GM12865 (cell line): ENCODE data around the gene GPR107.

Experiments used
- DNase-seq: peaks from one replicate; pipeline ENCODE4 v3.0.0; 2010; ENCODE audit warnings: low read depth
- H3K4me3 ChIP-seq: 2 replicates; pipeline ENCODE4 v1.5.1; 2011; ENCODE audit warnings: mild to moderate bottlenecking, low read depth, low read length, control low read depth
- TF ChIP-seq, protein P1 (sequence below): IDR thresholded peaks from 2 replicates; pipeline ENCODE4 v1.5.1; 2011; ENCODE audit warnings: low read length, control low read depth, low read depth, inconsistent platforms; ENCODE audit not compliant: insufficient read depth; ENCODE audit errors: missing control alignments

Gene GPR107

DNA sequence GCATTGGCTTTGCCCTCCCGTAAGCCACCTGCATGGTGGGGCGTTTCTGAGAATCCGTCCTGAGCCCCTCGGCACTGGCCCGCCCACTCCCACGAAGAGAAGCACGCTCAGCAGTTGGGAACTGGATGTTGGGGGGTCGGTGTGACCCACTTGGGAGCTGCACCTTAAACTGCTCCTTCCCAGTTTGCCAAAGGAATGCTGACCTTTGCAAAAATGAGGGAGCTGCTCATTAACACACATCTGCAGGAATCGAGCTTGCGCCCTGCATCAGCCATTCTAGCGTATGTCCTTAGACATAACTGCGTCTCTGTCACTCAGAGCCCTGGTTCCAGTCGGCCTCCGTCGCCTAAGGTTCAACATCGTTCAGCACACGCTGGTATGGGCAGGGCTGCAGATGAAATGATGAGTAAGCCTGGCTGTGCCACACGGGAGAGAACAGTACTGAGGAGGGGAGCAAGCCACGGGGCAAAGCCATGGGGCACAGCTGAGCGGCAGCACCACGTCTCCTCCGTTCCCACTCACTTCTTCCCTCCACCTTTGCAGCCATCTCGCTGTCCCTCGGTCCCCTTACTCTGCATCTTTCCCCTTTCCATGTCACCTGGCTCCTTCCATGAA, 89.7 kb downstream of the GPR107 start:
- no peak overlapping the region for H3K4me3 ChIP-seq
- TF ChIP-seq, protein P1, sequence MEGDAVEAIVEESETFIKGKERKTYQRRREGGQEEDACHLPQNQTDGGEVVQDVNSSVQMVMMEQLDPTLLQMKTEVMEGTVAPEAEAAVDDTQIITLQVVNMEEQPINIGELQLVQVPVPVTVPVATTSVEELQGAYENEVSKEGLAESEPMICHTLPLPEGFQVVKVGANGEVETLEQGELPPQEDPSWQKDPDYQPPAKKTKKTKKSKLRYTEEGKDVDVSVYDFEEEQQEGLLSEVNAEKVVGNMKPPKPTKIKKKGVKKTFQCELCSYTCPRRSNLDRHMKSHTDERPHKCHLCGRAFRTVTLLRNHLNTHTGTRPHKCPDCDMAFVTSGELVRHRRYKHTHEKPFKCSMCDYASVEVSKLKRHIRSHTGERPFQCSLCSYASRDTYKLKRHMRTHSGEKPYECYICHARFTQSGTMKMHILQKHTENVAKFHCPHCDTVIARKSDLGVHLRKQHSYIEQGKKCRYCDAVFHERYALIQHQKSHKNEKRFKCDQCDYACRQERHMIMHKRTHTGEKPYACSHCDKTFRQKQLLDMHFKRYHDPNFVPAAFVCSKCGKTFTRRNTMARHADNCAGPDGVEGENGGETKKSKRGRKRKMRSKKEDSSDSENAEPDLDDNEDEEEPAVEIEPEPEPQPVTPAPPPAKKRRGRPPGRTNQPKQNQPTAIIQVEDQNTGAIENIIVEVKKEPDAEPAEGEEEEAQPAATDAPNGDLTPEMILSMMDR = no peak
- DNase-seq = no peak

DNA sequence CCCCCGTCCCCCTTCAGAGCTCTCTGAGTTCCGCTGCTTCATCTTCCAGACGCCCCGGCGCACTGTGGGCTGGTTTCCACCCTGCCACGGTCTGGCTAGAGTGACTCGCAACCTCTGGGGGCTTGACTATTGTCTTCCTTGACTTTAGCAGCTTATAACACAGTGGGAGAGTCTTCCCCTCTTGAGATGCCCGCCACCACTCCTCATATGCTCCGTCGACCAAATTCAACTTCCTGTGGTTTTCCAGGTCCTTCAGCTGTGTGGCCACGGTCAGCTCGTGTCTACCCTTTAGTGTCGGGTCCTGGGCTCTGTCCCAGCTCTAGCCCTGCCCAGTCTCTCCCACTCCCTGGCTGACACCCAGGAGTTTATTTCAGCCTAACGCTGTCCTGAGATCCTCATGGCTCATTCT, 90.3 kb downstream of the GPR107 start:
- TF ChIP-seq, protein P1 = no peak
- no peak for DNase-seq
- no peak overlapping the region for H3K4me3 ChIP-seq

DNA sequence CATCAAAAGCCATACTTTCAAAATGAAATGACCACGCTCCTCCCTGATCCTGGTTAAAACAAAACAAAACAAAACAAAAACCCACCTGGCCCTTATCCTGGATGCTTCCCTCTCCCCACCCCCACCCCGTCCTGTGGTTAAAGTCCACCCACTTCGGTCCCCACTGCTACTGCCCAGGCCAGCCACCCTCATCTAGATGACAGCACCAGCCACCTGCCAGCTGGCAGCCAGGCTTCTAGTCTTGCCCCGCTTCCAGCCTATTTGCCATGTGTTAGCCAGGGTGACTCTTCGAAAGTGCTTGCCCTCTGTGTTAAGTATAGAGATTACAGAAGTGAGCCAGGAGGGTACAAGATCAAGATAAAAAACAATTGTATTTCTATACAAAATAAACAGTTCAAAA, 91.0 kb downstream of the GPR107 start:
- no peak overlapping the region for H3K4me3 ChIP-seq
- TF ChIP-seq, protein P1 = no peak
- DNase-seq = no peak

DNA sequence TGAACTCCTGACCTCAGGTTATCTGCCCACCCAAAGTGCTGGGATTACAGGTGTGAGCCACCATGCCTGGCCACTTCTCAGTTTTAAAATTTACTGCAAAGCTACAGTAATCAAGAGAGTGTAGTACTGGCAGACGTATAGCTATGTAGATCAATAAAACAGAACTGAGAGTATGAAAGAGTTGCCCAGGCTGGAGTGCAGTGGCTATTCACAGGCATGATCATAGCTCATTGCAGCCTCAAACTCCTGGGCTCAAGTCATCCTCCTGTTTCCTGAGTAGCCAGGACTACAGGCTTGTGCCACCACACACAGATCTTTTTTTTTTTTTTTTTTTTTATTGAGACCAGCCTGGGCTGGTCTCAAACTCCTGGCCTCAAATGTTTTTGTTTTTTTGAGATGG, 92.0 kb downstream of the GPR107 start:
- TF ChIP-seq, protein P1 = no peak
- no peak overlapping the region for H3K4me3 ChIP-seq
- DNase-seq = no peak

DNA sequence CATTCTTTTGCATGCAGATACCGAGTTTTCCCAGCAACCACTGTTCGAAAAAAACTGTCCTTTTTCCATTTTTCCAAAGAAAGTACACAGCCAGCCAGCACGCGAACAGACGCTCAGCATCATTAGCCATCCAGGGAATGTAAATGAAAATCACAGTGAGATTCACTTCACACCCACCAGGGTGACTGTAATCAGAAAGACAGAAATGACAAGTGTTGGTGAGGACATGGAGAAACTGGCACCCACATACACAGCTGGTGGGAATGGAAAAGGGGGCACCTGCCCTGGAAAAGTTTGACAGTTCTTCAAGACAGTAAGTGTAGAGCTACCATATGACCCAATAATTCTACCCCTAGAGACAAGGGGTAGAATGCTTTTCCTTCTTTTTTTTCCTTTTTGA, 93.5 kb downstream of the GPR107 start:
- DNase-seq = no peak
- no peak overlapping the region for H3K4me3 ChIP-seq
- TF ChIP-seq, protein P1 = no peak

DNA sequence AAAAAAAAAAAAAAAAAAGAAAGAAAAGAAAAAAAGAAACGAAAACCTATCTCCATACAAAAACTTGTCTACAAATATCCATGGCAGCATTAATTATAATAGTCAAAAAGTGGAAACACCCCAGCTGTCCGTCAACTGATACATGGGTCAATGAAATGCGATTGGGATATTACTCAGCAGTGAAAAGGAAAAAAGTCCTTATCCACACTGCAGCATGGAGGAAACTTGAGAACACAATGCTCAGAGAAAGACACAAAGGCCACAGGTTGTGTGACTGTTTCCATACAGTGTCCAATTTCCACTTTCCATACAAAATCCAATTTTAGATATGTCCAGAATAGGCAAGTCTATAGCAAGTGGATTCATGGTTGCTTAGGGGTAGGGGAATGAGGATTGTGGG, 94.2 kb downstream of the GPR107 start:
- TF ChIP-seq, protein P1 = no peak
- no peak overlapping the region for H3K4me3 ChIP-seq
- DNase-seq = no peak

DNA sequence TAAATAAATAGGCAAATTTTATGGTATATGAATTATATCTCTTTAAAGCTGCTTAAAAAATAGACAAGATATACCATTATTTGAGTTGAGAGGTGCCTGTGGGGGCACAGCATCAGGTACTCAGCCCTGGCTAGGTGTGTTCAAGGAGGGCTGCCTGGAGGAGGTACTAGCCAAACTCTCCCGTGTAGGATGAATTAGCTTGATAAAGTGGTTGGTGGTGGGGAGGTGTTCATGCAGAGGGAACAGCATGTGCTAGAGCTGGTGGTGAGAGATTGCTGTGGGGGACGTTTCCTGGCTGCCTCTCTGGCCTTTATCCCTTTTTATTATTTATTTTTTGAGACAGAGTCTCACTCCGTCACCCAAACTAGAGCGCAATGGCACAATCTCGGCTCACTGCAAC, 95.3 kb downstream of the GPR107 start:
- no peak for DNase-seq
- TF ChIP-seq, protein P1 = no peak
- no peak overlapping the region for H3K4me3 ChIP-seq
